ENCODE data around the gene SNAP29. TPM values are rescaled to one million over a fixed set of nuclear protein-coding genes. Genes with fewer than 3 reads are reported as not detected.

The SNAP29 gene
- total and polyA plus RNA-seq, 9 of the 15 experiments (the other 6 are each of a cell fraction or from before 2014, with no cell fraction given): 19.5 to 250 (median 75.9) TPM

- TF ChIP-seq POU5F1 (IDR thresholded peaks at IDR 0.05; ENCODE audit: borderline replicate concordance, low read depth, low read length, partially characterized antibody) (no peak), CBX8 (IDR thresholded peaks at IDR 0.05; ENCODE audit: borderline replicate concordance, extremely low read depth, low read depth, low read length, poor library complexity, severe bottlenecking) (no peak), BHLHE40 (IDR thresholded peaks at IDR 0.05; ENCODE audit: low read length) (peak; percentile 88), HMBOX1 (IDR thresholded peaks at IDR 0.05) (no peak), GABPA (tag; conservative IDR thresholded peaks at IDR 0.05; ENCODE audit: low read depth) (no peak), NR2C1 (IDR thresholded peaks at IDR 0.05) (no peak), NR2C1 (tag; IDR thresholded peaks at IDR 0.05) (no peak), HMGXB4 (CRISPR knock-in tag; IDR thresholded peaks at IDR 0.05) (no peak), MEF2D (tag; conservative IDR thresholded peaks at IDR 0.05; ENCODE audit: low read depth) (no peak), FOXJ2 (tag; IDR thresholded peaks at IDR 0.05) (no peak), RBM34 (IDR thresholded peaks at IDR 0.05; ENCODE audit: borderline replicate concordance, insufficient read depth, low read length) (no peak), TFE3 (CRISPR knock-in tag; IDR thresholded peaks at IDR 0.05) (no peak), MAFF (IDR thresholded peaks at IDR 0.05; ENCODE audit: low read length) (0 out of 2 replicates have a peak, but pooled peaks have one; percentile 1), CBFA2T3 (IDR thresholded peaks at IDR 0.05) (no peak), SMARCC2 (IDR thresholded peaks at IDR 0.05; ENCODE audit: low read depth) (no peak), MBD2 (IDR thresholded peaks at IDR 0.05; ENCODE audit: borderline replicate concordance, low read depth) (no peak), MXI1 (IDR thresholded peaks at IDR 0.05; ENCODE audit: low read depth, low read length) (peak; percentile 75; the same call in 1 of the 2 replicates), MYC (IDR thresholded peaks at IDR 0.05; ENCODE audit: low read depth, low read length) (peak; percentile 89), MYC (CRISPR knock-in tag; IDR thresholded peaks at IDR 0.05; ENCODE audit: borderline replicate concordance, low read depth) (no peak), DIDO1 (tag; IDR thresholded peaks at IDR 0.05; ENCODE audit: low read depth) (no peak), MNT (conservative IDR thresholded peaks at IDR 0.05) (no peak), JUND (IDR thresholded peaks at IDR 0.05; ENCODE audit: borderline replicate concordance, low read depth, low read length) (peak; percentile 78), JUND (tag; IDR thresholded peaks at IDR 0.05; ENCODE audit: borderline replicate concordance, low read depth, low read length) (no peak), SRSF3 (IDR thresholded peaks at IDR 0.05; ENCODE audit: insufficient read depth, low read length) (no peak), NFATC3 (IDR thresholded peaks at IDR 0.05) (no peak)
Observed at GRCh38 chr22:20857247-20857643, 1.6 kb upstream of the SNAP29 start (continued).
